ENCODE data around the gene FZD10. TPM values are rescaled to one million over a fixed set of nuclear protein-coding genes. Genes with fewer than 3 reads are reported as not detected.
A peak's percentile ranks its signal among the peaks of the same experiment; 100 is the strongest.

Gene FZD10
- total and polyA plus RNA-seq, 2 of the 8 experiments (the other 6 are each of a cell fraction or from before 2014, with no cell fraction given), result 0.11 to 0.60 TPM

DNA sequence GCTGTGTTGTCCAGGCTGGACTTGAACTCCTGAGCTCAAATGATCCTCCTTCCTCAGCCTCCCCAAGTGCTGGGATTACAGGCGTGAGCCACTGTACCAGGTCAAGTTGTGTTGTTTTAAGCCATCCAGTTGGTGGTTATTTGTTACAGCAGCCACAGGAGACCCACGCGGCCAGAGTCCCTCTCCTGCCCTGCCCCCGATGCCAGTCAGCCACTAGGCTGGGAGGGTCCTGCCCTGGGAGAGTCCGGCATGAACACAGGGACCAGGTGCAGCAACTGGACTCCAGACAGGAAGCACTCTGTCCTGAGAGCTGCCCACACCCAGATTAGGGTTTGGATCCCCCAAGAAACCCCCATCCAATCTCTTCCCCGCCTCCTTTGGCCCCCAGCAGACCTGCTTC, 44.1 kb upstream of the FZD10 start:
- ChIA-PET CTCF (ENCODE audit: partially characterized antibody) (interaction anchor here (0.8 to 1.8 kb wide), 3 partner anchors 8 to 54 kb away, joined by 4 to 6 read pairs (median 4); no protein-coding TSS in a partner anchor), POLR2A (ENCODE audit: partially characterized antibody) (no interaction called here)
- TF ChIP-seq KDM1A (IDR thresholded peaks at IDR 0.05; ENCODE audit: borderline replicate concordance, low read length) (no peak), RAD21 (IDR thresholded peaks at IDR 0.05 in 1 of 2, conservative IDR thresholded peaks at IDR 0.05 in 1 of 2; ENCODE audit: low read depth in 2 of 2, low read length in 2 of 2) (no peak), SP2 (IDR thresholded peaks at IDR 0.05; ENCODE audit: low read length) (no peak), SP1 (IDR thresholded peaks at IDR 0.05; ENCODE audit: low read depth, low read length) (no peak), CBX5 (IDR thresholded peaks at IDR 0.05; ENCODE audit: low read depth, low read length) (no peak), SIRT6 (IDR thresholded peaks at IDR 0.05; ENCODE audit: low read length) (no peak), SP4 (IDR thresholded peaks at IDR 0.05; ENCODE audit: low read length) (no peak), NANOG (IDR thresholded peaks at IDR 0.05; ENCODE audit: insufficient read depth, low read depth, low read length, poor library complexity, severe bottlenecking) (no peak), FOSL1 (IDR thresholded peaks at IDR 0.05; ENCODE audit: insufficient read depth, low read depth, low read length) (no peak), NRF1 (IDR thresholded peaks at IDR 0.05; ENCODE audit: low read depth, low read length) (no peak), CHD1 (IDR thresholded peaks at IDR 0.05; ENCODE audit: low read depth, low read length) (no peak), BCL11A (IDR thresholded peaks at IDR 0.05; ENCODE audit: low read depth in 2 of 2, low read length in 2 of 2) (no peak), YY1 (IDR thresholded peaks at IDR 0.05; ENCODE audit: low read depth, low read length) (no peak), HDAC6 (IDR thresholded peaks at IDR 0.05; ENCODE audit: low read depth, low read length) (no peak), TAF7 (optimal IDR thresholded peaks at IDR 0.05; ENCODE audit: borderline replicate concordance, low read depth, low read length) (no peak)
- no peak overlapping the region for H3K27ac ChIP-seq (ENCODE audit: low read depth, low read length)
- H2BK12ac ChIP-seq (ENCODE audit: low read depth, low read length), result no peak overlapping the region
- no peak overlapping the region for H2BK120ac ChIP-seq (replicated peaks; ENCODE audit: low read depth, low read length)
- H3K14ac ChIP-seq (ENCODE audit: insufficient read length), result no peak overlapping the region
- H3K23ac ChIP-seq (ENCODE audit: insufficient read length), result no peak overlapping the region
- no peaks in the 10 kb centered on the region for H3K79me2 ChIP-seq (ENCODE audit: control insufficient read depth in 1 of 2, insufficient read depth in 2 of 2, low read length in 2 of 2)
- H2BK20ac ChIP-seq (ENCODE audit: low read length), result no peak overlapping the region
- no peak overlapping the region for H2AFZ ChIP-seq (ENCODE audit: low read length)
- H2BK15ac ChIP-seq (ENCODE audit: low read length), result no peak overlapping the region
- WGBS, 2 experiments (ENCODE audit: extremely low coverage in 1 of 2, insufficient coverage in 1 of 2, insufficient read length in 1 of 2, insufficient replicate concordance in 2 of 2, low coverage in 1 of 2, low lambda C conversion rate in 2 of 2, missing lambda C conversion rate in 1 of 2), result 84% methylated on average over 6 of the region's 6 CpGs; no CpG with 5 or more reads in 1 of the 2 experiments
- no peak overlapping the region for H4K5ac ChIP-seq (ENCODE audit: insufficient read length, low read depth, low read length)
- no peak overlapping the region for H2BK5ac ChIP-seq (ENCODE audit: low read depth, low read length)
- H3K23me2 ChIP-seq (ENCODE audit: low read depth, low read length), result no peaks in the 10 kb centered on the region
- no peak overlapping the region for H3K4ac ChIP-seq (replicated peaks; ENCODE audit: insufficient read length, low read depth, low read length)
- H3K9me3 ChIP-seq (ENCODE audit: insufficient read depth in 2 of 2, low read depth in 1 of 2, low read length in 1 of 2), result no peaks in the 10 kb centered on the region
- H2AK5ac ChIP-seq (ENCODE audit: low read depth, low read length), result no peak overlapping the region
- H3K27me3 ChIP-seq (replicated peaks in 1 of 4; ENCODE audit: control insufficient read depth in 3 of 4, extremely low read depth in 1 of 4, insufficient read depth in 3 of 4, low read length in 3 of 4), result peaks cover 0 to 15% (median 4%) of the 10 kb centered on the region in 4 experiments; a peak in 2 of 7 replicates
- H3K4me1 ChIP-seq (replicated peaks in 1 of 4; ENCODE audit: control insufficient read depth in 3 of 4, insufficient read depth in 4 of 4, low read length in 3 of 4), result peaks cover 0 to 4% (median 0%) of the 10 kb centered on the region in 4 experiments; a peak in 2 of 7 replicates
- no peak overlapping the region for H4K91ac ChIP-seq (replicated peaks; ENCODE audit: insufficient read length, low read length)
- 0 out of 2 replicates have a peak overlapping the region, but pooled peaks have one; percentile 25 for H4K8ac ChIP-seq (ENCODE audit: extremely low read depth, insufficient read depth, low read length)
- no peaks in the 10 kb centered on the region for H4K20me1 ChIP-seq (replicated peaks in 1 of 2; ENCODE audit: control insufficient read depth in 1 of 2, insufficient read depth in 2 of 2, low read length in 2 of 2)
- no peak overlapping the region for H3K56ac ChIP-seq (replicated peaks; ENCODE audit: insufficient read length, low read depth, low read length)
- H3K4me3 ChIP-seq (ENCODE audit: extremely low read depth in 1 of 4, insufficient read depth in 2 of 4, low read depth in 3 of 4, low read length in 4 of 4), result no peak overlapping the region
- no peaks in the 10 kb centered on the region for H3K36me3 ChIP-seq (ENCODE audit: control insufficient read depth in 2 of 4, insufficient read depth in 4 of 4, low read length in 3 of 4)
- no peaks in the 10 kb centered on the region for H3K79me1 ChIP-seq (ENCODE audit: low read depth, low read length)
- FAIRE-seq (no peak), DNase-seq (ENCODE audit: low read depth in 1 of 2, low spot score in 2 of 2) (no peak)
- H3K18ac ChIP-seq (ENCODE audit: extremely low read depth, low read length), result no peak overlapping the region
- H3K9ac ChIP-seq (replicated peaks in 1 of 4; ENCODE audit: extremely low read depth in 1 of 4, low read depth in 3 of 4, low read length in 3 of 4), result no peak overlapping the region
- H3K4me2 ChIP-seq (ENCODE audit: insufficient read depth in 1 of 2, low read depth in 2 of 2, low read length in 2 of 2), result no peak overlapping the region
